HUES6 (cell line): Measurements from ENCODE around the gene TRAF4.

Experiments
- H3K27ac ChIP-seq: 2 replicates; pipeline ENCODE4 v1.7.0; 2013; ENCODE audit warnings: low read depth, mild to moderate bottlenecking, low read length, inconsistent platforms
- H3K27me3 ChIP-seq: 2 replicates; pipeline ENCODE4 v1.6.1; 2013; ENCODE audit warnings: low read length; ENCODE audit not compliant: control insufficient read depth, insufficient read depth
- H3K36me3 ChIP-seq: 2 replicates; pipeline ENCODE4 v1.6.1; 2013; ENCODE audit warnings: low read length; ENCODE audit not compliant: control insufficient read depth, insufficient read depth
- H3K4me1 ChIP-seq: 2 replicates; pipeline ENCODE4 v1.6.1; 2013; ENCODE audit warnings: low read length; ENCODE audit not compliant: control insufficient read depth, insufficient read depth
- H3K4me3 ChIP-seq: 2 replicates; pipeline ENCODE4 v1.5.1; 2013; ENCODE audit warnings: low read depth, low read length
- H3K9ac ChIP-seq: one replicate; pipeline ENCODE4 v1.6.1; 2013; ENCODE audit warnings: mild to moderate bottlenecking, low read length
- H3K9me3 ChIP-seq: 2 replicates; pipeline ENCODE4 v1.6.1; 2013; ENCODE audit warnings: low read depth, low read length; ENCODE audit not compliant: control insufficient read depth, insufficient read depth

The TRAF4 gene

GRCh38 chr17:28705728-28706334 is 38.0 kb upstream of the TRAF4 start:
- peaks cover 8% of the 10 kb centered on the region for H3K4me1 ChIP-seq
- H3K27me3 ChIP-seq = no peaks in the 10 kb centered on the region
- H3K9ac ChIP-seq = no peak overlapping the region
- H3K4me3 ChIP-seq = no peak overlapping the region
- peaks cover 50% of the 10 kb centered on the region for H3K36me3 ChIP-seq
- no peaks in the 10 kb centered on the region for H3K9me3 ChIP-seq
- H3K27ac ChIP-seq = no peak overlapping the region

DNA sequence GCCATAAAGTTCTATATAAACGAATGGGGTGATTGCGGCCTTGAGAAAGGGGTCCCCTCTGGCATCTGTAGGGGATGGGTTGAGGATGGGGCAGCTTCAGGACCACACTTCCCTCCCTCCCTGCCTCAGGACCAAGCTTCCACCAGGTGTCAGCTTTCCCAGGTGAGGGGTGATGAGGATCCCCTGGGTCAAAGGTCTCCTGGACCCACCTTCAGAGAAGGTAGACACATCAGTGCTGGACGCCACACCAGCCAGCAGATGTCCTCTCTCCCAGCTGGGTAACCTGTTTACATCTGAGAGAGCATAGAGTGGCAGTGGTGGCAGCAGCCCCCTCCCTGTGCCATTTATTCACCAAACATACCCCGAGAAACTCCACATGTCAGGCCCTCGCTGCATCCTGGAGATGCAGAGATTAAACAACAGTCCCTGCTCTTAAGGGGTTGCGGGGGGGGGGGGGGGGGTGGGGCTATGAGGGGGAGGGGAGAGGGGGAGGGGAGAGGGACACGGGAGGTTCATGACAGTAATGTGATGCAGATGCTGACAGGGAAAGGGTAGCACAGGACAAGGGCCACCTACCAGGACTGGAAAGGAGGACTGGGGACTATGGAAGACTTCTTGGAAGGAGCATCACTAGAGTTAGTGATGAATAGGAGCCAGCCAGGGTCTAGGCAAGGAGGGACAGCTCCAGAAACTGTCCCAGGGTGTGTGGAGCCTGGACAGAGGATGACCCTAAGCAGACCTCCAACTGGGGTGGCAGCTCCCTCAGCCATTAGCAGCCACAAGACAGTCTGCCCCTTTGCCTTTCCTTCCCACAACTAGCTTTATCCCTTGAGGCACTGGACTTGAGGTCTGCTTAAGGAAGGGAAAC is 37.1 kb upstream of the TRAF4 start:
- H3K27ac ChIP-seq = no peak overlapping the region
- H3K4me3 ChIP-seq = no peak overlapping the region
- no peaks in the 10 kb centered on the region for H3K9me3 ChIP-seq
- H3K9ac ChIP-seq = no peak overlapping the region
- peaks cover 42% of the 10 kb centered on the region for H3K36me3 ChIP-seq
- no peaks in the 10 kb centered on the region for H3K27me3 ChIP-seq
- peaks cover 8% of the 10 kb centered on the region for H3K4me1 ChIP-seq

DNA sequence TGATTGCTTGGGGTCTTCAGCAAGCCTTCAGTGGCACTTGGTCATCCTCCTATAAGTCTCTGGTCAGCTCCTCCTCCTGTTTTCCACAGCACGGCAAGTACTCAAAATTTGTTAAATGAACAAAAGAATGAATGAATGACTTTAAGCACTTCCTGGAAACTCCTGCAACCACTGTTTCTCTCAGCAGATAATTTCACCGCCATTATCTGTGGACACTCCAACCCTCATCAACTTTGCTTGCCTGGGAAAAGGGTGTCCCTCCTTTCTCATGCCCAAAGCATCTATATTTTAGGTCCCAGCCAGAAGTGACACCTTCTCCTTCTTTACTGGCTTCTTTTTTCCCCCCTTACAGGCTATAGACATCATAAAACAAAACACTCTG is 36.5 kb upstream of the TRAF4 start:
- peaks cover 35% of the 10 kb centered on the region for H3K36me3 ChIP-seq
- H3K4me1 ChIP-seq = peaks cover 9% of the 10 kb centered on the region
- H3K4me3 ChIP-seq = no peak overlapping the region
- no peaks in the 10 kb centered on the region for H3K9me3 ChIP-seq
- no peak overlapping the region for H3K9ac ChIP-seq
- no peak overlapping the region for H3K27ac ChIP-seq
- no peaks in the 10 kb centered on the region for H3K27me3 ChIP-seq

- peak overlapping the region; percentile 90 for H3K27ac ChIP-seq
- H3K9ac ChIP-seq = peak overlapping the region; percentile 90
- peaks cover 20% of the 10 kb centered on the region for H3K4me1 ChIP-seq
- peaks cover 34% of the 10 kb centered on the region for H3K36me3 ChIP-seq
- H3K27me3 ChIP-seq = no peaks in the 10 kb centered on the region
- no peaks in the 10 kb centered on the region for H3K9me3 ChIP-seq
- peak overlapping the region; percentile 82 for H3K4me3 ChIP-seq
Observed at GRCh38 chr17:28710861-28711722, 32.7 kb upstream of the TRAF4 start.

- Histone ChIP-seq H3K27ac (peak within 1 kb of the TSS; percentile 90), H3K36me3 (peaks cover 30% of the 10 kb centered on the region), H3K9me3 (no peaks in the 10 kb centered on the region), H3K9ac (peak within 1 kb of the TSS; percentile 90), H3K4me3 (peak within 1 kb of the TSS; percentile 82), H3K4me1 (peaks cover 26% of the 10 kb centered on the region), H3K27me3 (no peaks in the 10 kb centered on the region)
Observed at GRCh38 chr17:28711723-28712031, 32.1 kb upstream of the TRAF4 start, which contains the start of gene PROCA1. Gene PROCA1, minus strand, starts transcription at chr17:28711888. Its CDS starts 228 bp downstream, at chr17:28711660.

- Histone ChIP-seq H3K27me3 (no peaks in the 10 kb centered on the region), H3K4me3 (peak overlapping the region; percentile 82), H3K9ac (peak overlapping the region; percentile 90), H3K9me3 (no peaks in the 10 kb centered on the region), H3K27ac (peak overlapping the region; percentile 90; the same call in 1 of the 2 replicates), H3K36me3 (peaks cover 30% of the 10 kb centered on the region), H3K4me1 (peaks cover 22% of the 10 kb centered on the region)
Observed at GRCh38 chr17:28712032-28712704, 31.6 kb upstream of the TRAF4 start.

- no peaks in the 10 kb centered on the region for H3K27me3 ChIP-seq
- H3K36me3 ChIP-seq = peaks cover 30% of the 10 kb centered on the region
- H3K4me1 ChIP-seq = peaks cover 18% of the 10 kb centered on the region
- peak overlapping the region; percentile 82 for H3K4me3 ChIP-seq
- no peaks in the 10 kb centered on the region for H3K9me3 ChIP-seq
- H3K27ac ChIP-seq = no peak overlapping the region
- no peak overlapping the region for H3K9ac ChIP-seq
Observed at GRCh38 chr17:28712705-28713415, 31.0 kb upstream of the TRAF4 start.

DNA sequence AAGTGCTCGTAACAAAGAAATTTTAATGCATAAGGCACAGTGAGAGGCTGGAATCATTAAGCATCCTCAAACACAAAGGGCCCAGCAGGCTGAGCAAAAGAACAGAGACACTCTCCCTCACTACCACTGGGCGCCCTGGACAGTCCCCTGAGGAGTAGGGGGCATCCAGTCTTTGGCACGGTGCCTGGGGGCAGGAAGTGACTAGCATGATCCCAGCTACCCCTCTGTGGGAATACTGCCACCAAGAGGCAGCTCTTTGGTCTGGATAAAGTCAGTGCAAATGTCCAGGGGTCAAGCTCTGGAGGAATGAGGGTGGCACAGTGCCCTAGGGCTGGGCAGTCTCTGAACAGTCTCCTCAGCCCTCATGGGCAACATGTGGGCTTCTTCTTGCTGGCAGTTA is 29.5 kb upstream of the TRAF4 start:
- Histone ChIP-seq H3K27me3 (no peaks in the 10 kb centered on the region), H3K4me3 (no peak overlapping the region), H3K9me3 (no peaks in the 10 kb centered on the region), H3K36me3 (peaks cover 30% of the 10 kb centered on the region), H3K9ac (no peak overlapping the region), H3K4me1 (peaks cover 25% of the 10 kb centered on the region), H3K27ac (no peak overlapping the region)

DNA sequence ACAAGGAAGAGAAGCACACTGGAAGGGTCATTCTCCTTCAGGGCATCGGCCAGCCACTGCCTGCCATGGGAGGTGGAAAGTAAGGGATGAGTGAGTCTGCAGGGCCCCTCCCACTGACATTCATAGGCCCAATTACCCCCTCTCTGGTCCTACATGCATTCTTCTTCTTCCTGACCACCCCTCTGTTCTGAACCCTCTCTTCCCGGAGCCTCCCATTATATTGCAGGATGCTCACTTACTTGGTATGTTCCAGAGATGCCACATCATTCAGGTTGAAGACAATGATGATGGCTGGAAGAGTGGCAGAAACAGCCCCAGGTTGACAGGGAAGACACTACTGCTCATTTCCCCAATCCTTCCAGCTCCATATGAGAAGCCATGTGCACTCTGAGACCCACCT is 28.6 kb upstream of the TRAF4 start:
- Histone ChIP-seq H3K9ac (no peak overlapping the region), H3K27me3 (no peaks in the 10 kb centered on the region), H3K4me3 (no peak overlapping the region; the same call in 1 of the 2 replicates), H3K27ac (no peak overlapping the region), H3K36me3 (peaks cover 34% of the 10 kb centered on the region), H3K4me1 (peaks cover 25% of the 10 kb centered on the region), H3K9me3 (no peaks in the 10 kb centered on the region)
